ENCODE results near the gene TIMM13. TPM values are rescaled to one million over a fixed set of nuclear protein-coding genes. Genes with fewer than 3 reads are reported as not detected.
"Not testable (repeated sequence)": the region's sequence is repeated elsewhere in the genome, so short reads cannot be mapped to it uniquely, and the experiment has no call there.

The TIMM13 gene
- total and polyA plus RNA-seq, 2 experiments from 2014 or later = 38.3 to 188 TPM

- no peaks in the 10 kb centered on the region for H3K36me3 ChIP-seq (replicated peaks; ENCODE audit: insufficient read depth, low read depth)
- peaks cover 9% of the 10 kb centered on the region for H3K79me2 ChIP-seq
- no peak overlapping the region for H3K27ac ChIP-seq
- no peak overlapping the region for H3K4me3 ChIP-seq
- no peaks in the 10 kb centered on the region for H3K9me2 ChIP-seq (replicated peaks; ENCODE audit: insufficient read depth)
- H3K4me2 ChIP-seq = no peak overlapping the region
- H2AFZ ChIP-seq = no peak overlapping the region
- H4K20me1 ChIP-seq (ENCODE audit: insufficient read depth, poor library complexity, severe bottlenecking) = peaks cover 10% of the 10 kb centered on the region
- TF ChIP-seq EZH2 (IDR thresholded peaks at IDR 0.05; ENCODE audit: borderline replicate concordance) (no peak), CTCF (IDR thresholded peaks at IDR 0.05; ENCODE audit: poor library complexity) (no peak), EZH2phosphoT487 (IDR thresholded peaks at IDR 0.05; ENCODE audit: low read depth, severe bottlenecking, unreplicated experiment) (no peak)
- peaks cover 5% of the 10 kb centered on the region for H3K4me1 ChIP-seq (ENCODE audit: insufficient read depth)
- DNase-seq (ENCODE audit: low spot score) = no peak
- 95% methylated on average over 7 of the region's 7 CpGs for WGBS (ENCODE audit: low lambda C conversion rate, missing lambda C conversion rate)
- H3K9me3 ChIP-seq (ENCODE audit: low read depth) = no peaks in the 10 kb centered on the region
- H3K27me3 ChIP-seq = no peaks in the 10 kb centered on the region
Measured at GRCh38 chr19:2419754-2420153, 7.6 kb downstream of the TIMM13 start.

GRCh38 chr19:2417881-2418406 is 9.4 kb downstream of the TIMM13 start:
- TF ChIP-seq EZH2phosphoT487 (IDR thresholded peaks at IDR 0.05; ENCODE audit: low read depth, severe bottlenecking, unreplicated experiment) (no peak), EZH2 (IDR thresholded peaks at IDR 0.05; ENCODE audit: borderline replicate concordance) (no peak), CTCF (IDR thresholded peaks at IDR 0.05; ENCODE audit: poor library complexity) (no peak)
- Histone ChIP-seq H3K4me1 (ENCODE audit: insufficient read depth) (no peaks in the 10 kb centered on the region), H2AFZ (no peak overlapping the region), H3K4me3 (no peak overlapping the region), H3K27ac (no peak overlapping the region), H3K79me2 (no peaks in the 10 kb centered on the region), H3K27me3 (no peaks in the 10 kb centered on the region), H3K9me3 (ENCODE audit: low read depth) (no peaks in the 10 kb centered on the region), H3K9me2 (replicated peaks; ENCODE audit: insufficient read depth) (no peaks in the 10 kb centered on the region), H4K20me1 (ENCODE audit: insufficient read depth, poor library complexity, severe bottlenecking) (no peaks in the 10 kb centered on the region), H3K4me2 (no peak overlapping the region), H3K36me3 (replicated peaks; ENCODE audit: insufficient read depth, low read depth) (no peaks in the 10 kb centered on the region)
- 94% methylated on average over 13 of the region's 13 CpGs for WGBS (ENCODE audit: low lambda C conversion rate, missing lambda C conversion rate)
- DNase-seq (ENCODE audit: low spot score) = no peak

GRCh38 chr19:2417436-2417835 is 9.9 kb downstream of the TIMM13 start:
- WGBS (ENCODE audit: low lambda C conversion rate, missing lambda C conversion rate) = 100% methylated on average over 8 of the region's 8 CpGs

GRCh38 chr19:2416321-2417097 is 10.9 kb downstream of the TIMM13 start:
- no peak overlapping the region for H3K4me3 ChIP-seq
- no peak overlapping the region for H3K4me2 ChIP-seq
- 90% methylated on average over 19 of the region's 19 CpGs for WGBS (ENCODE audit: low lambda C conversion rate, missing lambda C conversion rate)
- H3K9me3 ChIP-seq (ENCODE audit: low read depth) = no peaks in the 10 kb centered on the region
- no peak overlapping the region for H3K27ac ChIP-seq
- H3K4me1 ChIP-seq (ENCODE audit: insufficient read depth) = no peaks in the 10 kb centered on the region
- H3K27me3 ChIP-seq = no peaks in the 10 kb centered on the region
- H4K20me1 ChIP-seq (ENCODE audit: insufficient read depth, poor library complexity, severe bottlenecking) = no peaks in the 10 kb centered on the region
- TF ChIP-seq EZH2phosphoT487 (IDR thresholded peaks at IDR 0.05; ENCODE audit: low read depth, severe bottlenecking, unreplicated experiment) (no peak), CTCF (IDR thresholded peaks at IDR 0.05; ENCODE audit: poor library complexity) (no peak), EZH2 (IDR thresholded peaks at IDR 0.05; ENCODE audit: borderline replicate concordance) (no peak)
- no peak for DNase-seq (ENCODE audit: low spot score)
- H3K36me3 ChIP-seq (replicated peaks; ENCODE audit: insufficient read depth, low read depth) = no peaks in the 10 kb centered on the region
- no peak overlapping the region for H2AFZ ChIP-seq
- H3K9me2 ChIP-seq (replicated peaks; ENCODE audit: insufficient read depth) = no peaks in the 10 kb centered on the region
- H3K79me2 ChIP-seq = no peaks in the 10 kb centered on the region

More at GRCh38 chr19:2417436-2417835, 9.9 kb downstream of the TIMM13 start:
- H3K27ac ChIP-seq; H3K4me1 ChIP-seq (ENCODE audit: insufficient read depth); DNase-seq (ENCODE audit: low spot score); H3K4me2 ChIP-seq; H3K79me2 ChIP-seq; H4K20me1 ChIP-seq (ENCODE audit: insufficient read depth, poor library complexity, severe bottlenecking); H3K4me3 ChIP-seq; H3K27me3 ChIP-seq; H3K9me3 ChIP-seq (ENCODE audit: low read depth); H3K36me3 ChIP-seq (replicated peaks; ENCODE audit: insufficient read depth, low read depth); H3K9me2 ChIP-seq (replicated peaks; ENCODE audit: insufficient read depth); H2AFZ ChIP-seq: not testable (repeated sequence)

All from hepatocyte (in vitro differentiated cells).